M059J (cell line): ENCODE results near the gene RCL1. TPM values are rescaled to one million over a fixed set of nuclear protein-coding genes. Genes with fewer than 3 reads are reported as not detected.
A peak's percentile ranks its signal among the peaks of the same experiment; 100 is the strongest.
"Not testable (repeated sequence)": the region's sequence is repeated elsewhere in the genome, so short reads cannot be mapped to it uniquely, and the experiment has no call there.

Experiments
- DNase-seq: peaks from one replicate; pipeline ENCODE4 v3.0.0-alpha.2; 2012; ENCODE audit warnings: low read depth
- total RNA-seq: library from RNA; depleted of rRNA; stranded (reverse); fragments of >200 nt; shearing (Covaris generic); gene quantifications from 2 replicates; pipeline ENCODE4 v1.2.3, GENCODE V29; 2014

RCL1 gene
- total RNA-seq, 1 experiment from 2014 or later = 15.4 TPM

DNA sequence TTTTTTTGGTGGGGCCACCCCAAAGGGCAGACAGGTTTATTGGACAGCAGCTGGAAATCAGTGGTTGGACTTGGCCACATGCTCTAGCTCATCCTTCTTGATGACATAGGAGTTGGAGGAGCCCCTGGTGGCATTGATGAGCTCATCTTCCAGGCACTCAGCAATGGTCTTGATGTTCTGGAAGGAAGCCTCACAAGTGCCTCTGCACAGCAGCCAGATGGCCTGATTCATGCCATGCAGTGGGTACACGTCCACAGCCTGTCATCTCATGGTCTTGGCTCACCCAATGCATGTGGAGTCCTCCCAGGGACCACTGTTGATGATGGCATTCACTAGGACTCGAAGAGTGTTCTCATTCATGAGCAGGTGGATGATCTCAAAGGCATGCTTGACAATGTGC, 11.3 kb upstream of the RCL1 start:
- peak; percentile 14 for DNase-seq

DNA sequence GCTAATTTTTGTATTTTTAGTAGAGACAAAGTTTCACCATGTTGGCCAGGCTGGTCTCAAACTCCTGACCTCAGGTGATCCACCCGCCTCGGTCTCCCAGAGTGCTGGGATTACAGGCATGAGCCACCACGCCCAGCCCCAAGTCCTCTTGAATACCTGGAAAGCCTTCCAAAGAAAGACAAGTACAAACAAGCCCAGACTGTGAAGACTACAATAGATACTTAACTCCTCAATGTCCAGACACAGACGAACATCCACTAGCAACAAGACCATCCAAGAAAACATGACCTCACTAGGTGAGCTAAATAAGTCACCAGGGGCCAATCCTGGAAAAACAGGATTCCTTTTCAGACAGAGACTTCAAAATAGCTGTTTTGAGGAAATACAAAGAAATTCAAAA, 9.6 kb upstream of the RCL1 start:
- DNase-seq = not testable (repeated sequence)

GRCh38 chr9:4784403-4784802, 8.3 kb upstream of the RCL1 start:
- DNase-seq = no peak

DNA sequence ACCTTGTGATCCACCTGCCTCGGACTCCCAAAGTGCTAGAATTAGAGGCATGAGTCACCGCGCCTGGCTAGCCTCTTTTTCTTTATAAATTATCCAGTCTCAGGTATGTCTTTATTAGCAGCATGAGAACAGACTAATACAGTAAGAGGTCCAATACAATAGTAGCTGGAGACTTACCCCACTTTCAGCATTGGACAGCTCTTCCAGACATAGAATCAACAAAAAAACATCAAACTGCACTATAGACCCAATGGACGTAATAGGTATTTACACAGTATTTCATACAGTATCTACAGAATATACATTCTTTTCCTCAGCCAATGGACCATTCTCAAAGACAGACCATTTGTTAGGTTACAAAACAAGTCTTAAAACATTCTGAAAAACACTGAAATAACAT, 6.1 kb upstream of the RCL1 start:
- DNase-seq = no peak

GRCh38 chr9:4787876-4788275, 4.9 kb upstream of the RCL1 start:
- DNase-seq = no peak

- no peak for DNase-seq
Observed at GRCh38 chr9:4788703-4789102, 4.0 kb upstream of the RCL1 start.

GRCh38 chr9:4792054-4792571, 631 bp upstream of the RCL1 start:
- DNase-seq = no peak

DNA sequence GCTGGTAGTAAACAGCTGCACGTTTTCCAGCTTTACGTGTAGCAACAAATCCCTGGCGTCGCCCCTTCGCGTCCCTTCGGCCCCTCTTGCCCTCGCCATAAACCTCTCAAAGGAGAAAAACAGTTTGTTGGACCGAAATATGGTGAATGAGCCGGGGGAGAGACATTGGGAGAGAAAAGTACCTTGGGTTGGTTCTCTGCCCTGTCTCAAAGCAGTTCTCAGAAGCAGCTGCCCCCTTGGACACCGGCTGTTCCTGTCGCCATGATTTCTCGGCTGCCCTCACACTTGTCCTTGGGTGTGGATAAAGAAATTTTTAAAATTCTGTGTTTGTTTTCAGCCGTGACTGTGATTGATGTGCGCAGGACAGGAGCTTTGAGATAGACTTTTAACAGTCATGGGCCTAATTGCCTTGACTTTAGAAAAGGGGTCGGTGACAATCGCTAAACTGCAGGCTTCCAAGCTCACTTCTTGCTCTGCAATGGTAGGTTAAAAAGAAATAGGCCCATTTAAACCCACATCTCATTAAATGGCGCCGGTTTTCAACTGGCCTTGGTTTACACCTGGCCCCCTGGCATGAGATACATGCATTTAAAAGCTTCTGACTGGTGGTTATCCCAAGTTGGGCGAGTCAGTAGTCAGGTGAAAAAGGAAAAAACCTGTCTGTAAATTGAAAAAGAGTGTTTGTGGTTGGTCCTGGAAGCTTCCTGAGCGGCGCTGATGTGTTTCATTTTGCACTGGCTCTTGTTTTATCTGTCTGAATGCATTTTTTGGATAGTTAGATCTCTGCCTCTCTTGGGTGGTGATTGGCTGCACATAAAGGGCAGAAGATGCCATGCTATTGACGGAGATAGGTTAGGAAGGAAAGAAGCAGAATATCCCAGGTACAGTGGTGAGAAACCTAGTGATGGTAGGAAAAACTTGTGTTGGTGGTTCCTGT, 983 bp downstream of the RCL1 start:
- no peak for DNase-seq

GRCh38 chr9:4794691-4795090, 1.9 kb downstream of the RCL1 start:
- DNase-seq = no peak

GRCh38 chr9:4795108-4795507, 2.4 kb downstream of the RCL1 start:
- DNase-seq = not testable (repeated sequence)

GRCh38 chr9:4796530-4796929, 3.8 kb downstream of the RCL1 start:
- no peak for DNase-seq

DNA sequence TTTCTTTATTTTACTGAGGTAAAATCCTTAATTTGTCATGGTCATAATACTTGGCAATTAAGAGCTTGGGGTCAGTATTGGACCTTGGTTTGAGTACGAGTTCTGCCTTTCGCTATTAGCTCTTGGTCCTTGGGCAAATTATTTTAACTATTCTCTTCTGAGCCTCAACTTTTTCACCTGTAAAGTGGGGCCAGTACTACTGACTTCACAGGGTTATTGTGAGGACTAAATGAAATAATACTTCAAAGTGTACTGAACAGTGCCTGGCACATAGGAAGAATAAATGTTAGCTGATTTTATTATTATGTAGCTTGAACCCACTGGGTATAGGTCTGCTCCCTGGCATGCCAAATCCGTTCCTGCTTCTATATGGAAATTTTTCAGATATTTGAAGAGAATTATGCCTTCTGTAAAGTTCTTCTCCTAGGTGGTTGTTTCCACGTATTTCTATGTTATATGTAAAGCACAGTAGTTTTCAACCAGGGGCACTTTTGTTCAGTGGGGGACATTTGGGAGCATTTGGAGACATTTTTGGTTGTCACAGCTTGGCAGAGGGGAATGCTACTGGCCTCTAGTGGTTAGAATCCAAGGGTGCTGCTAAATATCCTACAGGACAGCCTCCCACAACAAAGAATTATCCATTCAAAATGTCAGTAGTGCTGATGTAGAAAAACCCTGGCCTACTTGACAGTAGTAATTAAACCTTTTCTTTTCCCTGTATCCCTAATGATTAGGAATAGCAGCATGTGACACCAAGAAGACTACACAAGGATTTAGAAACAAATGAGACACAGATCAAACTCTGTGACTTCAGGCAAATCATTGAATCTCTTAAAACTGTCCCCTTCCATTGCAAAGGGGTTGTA, 4.5 kb downstream of the RCL1 start:
- DNase-seq = peak; percentile 54

DNA sequence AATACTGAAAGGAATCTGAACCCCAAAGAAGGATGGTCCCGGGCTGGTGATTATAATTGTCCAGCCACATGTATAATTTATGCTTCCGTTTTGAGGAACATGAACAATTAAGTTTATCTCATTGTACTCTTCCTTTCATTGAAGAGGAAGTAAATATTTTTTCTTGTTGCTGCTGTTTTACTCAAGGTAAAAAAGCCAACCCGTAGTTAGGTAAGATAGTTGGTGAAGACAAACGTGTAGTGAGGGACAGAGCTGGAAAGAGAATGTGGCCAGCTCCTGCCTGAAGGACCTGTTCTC, 5.1 kb downstream of the RCL1 start:
- DNase-seq = no peak

- no peak for DNase-seq
Observed at GRCh38 chr9:4798281-4799032, 5.7 kb downstream of the RCL1 start.

- no peak for DNase-seq
Observed at GRCh38 chr9:4799033-4799430, 6.3 kb downstream of the RCL1 start.

GRCh38 chr9:4799775-4800174, 7.0 kb downstream of the RCL1 start:
- no peak for DNase-seq

GRCh38 chr9:4801156-4801555, 8.4 kb downstream of the RCL1 start:
- no peak for DNase-seq

GRCh38 chr9:4803670-4804530, 11.2 kb downstream of the RCL1 start:
- DNase-seq = no peak

GRCh38 chr9:4804531-4805016, 11.8 kb downstream of the RCL1 start:
- DNase-seq = no peak

DNA sequence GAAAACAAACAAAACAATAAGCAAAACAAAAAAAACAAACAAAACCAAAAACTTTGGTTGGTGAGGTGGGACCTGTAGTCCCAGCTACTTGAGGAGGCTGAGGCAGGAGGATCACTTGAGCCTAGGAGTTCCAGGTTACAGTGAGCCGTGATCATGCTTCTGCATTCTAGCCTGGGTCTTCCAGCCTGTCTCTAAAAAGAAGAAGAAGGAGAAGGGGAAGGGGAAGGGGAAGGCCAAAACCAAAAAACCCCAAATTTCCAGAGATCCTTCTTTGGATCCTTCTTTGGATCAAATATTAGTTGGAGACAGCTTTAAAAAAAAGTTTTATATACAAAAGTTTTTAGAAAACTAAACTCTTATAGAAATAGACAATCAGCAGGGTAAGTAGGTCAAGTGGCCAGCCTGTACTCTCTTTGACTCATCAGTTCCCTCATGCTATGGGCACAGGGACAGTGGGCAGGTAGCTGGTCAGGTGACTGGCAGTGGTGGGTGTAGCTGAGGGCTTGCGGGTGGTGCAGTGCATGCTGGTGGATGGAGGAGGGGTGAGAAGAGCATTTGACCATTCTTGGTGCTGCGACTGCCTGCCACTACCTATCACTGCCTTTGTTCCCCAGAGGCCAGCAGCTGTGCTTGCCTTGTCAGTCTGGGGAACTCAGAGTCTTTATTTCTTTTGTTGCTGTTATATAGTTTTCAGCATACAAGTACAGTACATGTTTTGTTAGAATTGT, 12.6 kb downstream of the RCL1 start:
- DNase-seq = no peak
